Activated naive CD4-positive, alpha-beta T cell treated with Interleukin-2 at 50 U/mL for 16 hours (primary cell): Measurements from ENCODE around the gene ZNF579.

ENCODE experiments used
- DNase-seq: peaks from one replicate; pipeline ENCODE4 v3.0.0-alpha.2; 2020

ZNF579 gene

DNA sequence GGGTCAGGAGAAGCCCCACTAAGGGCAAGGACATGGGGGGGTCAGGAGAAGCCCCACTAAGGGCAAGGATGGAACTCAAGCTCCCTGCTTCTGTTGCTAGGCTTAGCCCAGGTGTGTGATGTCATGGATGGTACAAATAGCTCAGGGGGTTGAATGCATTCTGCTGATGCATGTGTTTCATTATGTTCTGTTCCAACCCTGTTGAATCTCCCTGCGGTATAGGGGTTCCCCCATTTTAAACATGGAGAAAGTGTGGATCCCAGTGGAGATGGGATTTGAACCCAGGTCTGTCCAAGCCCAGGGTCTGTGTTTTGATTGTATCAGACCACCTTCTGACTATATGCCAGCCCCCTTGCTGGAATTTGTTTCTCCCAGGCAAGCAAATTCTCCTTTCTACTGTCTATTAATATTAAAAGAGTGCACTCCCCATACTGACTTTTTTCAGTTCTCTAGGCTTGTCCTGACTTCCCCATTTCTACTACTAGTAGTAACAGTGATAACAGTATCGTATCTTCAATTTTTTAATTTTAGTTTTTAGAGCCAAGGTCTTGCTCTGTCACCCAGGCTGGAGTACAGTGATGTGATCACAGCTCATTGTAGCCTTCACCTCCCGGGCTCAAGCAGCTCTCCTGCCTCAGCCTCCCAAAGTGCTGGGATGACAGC is 31.5 kb upstream of the ZNF579 start:
- no peak for DNase-seq

DNA sequence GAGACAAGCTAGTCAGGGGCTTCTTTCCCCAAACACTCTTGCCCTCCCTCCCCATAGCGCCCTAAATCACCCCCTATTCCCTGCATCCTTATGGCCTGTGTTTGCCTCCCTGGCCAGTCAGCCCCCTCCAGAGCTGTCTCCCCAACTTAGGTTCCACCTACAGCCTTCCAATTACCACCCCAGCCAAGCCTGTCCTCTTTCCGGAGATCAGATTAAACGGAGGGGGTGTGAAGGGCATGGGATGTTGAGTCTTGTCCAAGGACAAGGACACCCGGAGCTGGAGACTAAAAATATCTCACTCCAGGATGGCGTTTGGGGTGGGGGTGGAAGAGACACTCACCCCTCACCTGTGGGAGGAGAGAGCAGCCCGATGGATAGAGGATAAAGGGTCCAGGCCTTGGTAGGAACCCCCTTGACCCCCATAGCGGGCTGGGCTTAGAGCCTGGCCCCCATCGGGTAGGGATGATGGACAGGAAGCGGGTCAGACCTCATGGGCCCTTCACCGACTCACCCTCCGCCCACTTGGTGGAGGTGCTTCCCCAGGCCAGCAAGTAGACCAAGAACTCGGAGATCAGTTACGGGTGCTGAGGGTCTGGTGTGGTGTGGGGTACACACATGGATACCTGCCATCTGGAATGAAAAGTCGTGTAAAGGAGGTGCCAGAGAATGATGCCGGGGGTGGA is 30.8 kb upstream of the ZNF579 start:
- no peak for DNase-seq

DNA sequence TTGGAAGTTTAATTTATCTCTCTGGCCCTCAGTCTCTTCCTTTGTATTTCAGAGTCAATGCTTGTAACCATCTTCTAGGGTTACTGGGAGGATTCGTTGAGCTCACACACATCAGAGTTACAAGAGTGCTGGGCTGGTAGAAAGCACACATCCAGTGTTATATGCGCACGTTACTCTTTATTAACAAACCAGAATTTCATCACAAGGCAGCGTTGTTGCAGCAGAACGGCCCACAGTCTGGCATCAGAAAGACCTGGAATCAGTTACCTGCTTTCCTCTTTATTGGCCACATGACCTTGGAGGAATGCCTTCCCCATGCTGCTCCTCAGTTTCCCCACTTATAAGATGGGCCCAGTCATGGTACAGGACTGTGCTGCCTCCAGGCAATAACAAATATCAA is 28.7 kb upstream of the ZNF579 start:
- DNase-seq: no peak

DNA sequence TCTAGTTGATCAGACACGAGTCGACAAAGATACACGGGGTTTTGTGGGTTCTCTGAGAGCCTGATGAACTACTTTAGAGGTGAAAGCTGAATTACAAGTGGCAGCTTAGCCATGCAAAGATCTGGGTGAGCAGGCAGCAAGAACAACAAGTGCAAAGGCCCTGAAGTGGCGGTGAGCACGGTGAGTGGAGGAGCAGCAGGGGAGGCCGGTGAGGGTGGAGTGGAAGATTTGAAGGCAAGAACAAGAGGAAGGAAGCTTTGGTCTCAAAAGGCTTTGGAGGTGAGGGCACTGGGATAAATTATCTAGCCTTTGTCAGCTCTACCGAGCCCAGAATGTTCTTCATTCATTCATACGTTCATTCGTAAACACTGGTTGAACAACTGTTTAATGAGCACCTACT is 26.2 kb upstream of the ZNF579 start:
- no peak for DNase-seq

DNA sequence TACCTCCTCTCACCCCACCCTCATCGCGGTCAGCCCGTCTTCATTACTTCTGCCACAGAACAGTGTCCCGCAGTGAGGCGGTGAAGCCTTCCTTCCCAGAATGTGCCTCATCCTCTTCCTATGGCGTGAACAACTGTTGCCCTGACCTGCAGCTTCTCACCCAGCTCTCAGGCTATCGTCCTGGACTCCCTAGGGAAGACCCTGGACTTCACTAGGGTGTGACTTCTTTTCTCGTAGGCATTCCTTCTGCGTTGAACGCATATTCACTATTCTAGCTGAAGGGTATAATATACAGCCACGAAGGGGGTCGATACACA is 25.8 kb upstream of the ZNF579 start:
- no peak for DNase-seq

DNA sequence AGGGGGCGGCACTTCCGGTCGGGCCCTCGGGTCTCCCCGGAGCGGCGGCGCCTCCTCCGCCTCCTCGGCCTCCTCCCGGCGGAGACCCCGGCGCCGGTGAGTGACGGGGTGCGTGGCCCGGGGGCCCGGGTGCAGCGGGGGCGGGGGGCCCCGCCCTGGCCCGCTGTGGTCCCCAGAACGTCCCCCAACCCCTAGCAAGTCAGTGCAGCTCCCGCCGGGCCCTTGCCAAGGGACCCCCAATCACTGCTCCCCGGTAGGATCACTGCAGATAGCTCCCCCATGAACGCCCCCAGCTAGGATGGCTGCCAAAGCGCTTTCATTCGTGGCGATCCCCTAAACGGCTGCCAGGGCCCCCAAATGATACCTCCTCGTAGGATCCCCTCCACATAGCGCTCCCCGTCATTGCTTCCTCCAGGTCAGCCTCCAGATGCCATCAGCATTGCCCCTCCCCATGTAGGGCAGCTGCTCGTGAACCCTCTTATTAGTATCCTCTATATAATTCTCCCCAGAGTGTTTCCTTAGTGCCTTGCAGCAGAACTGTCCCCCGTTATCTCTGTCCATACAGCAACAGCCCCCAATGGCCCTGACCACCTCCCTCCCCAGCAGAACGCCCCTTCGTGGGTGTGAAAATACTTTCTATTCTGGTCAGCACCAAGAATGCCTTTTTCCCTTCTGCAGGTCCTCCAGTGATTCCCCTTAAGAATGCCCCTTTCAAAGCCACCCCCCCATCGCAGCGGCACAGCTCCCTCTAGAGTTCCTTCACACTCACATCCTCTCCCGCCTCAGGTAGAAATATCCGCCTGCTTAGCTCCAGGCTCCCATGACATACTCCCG is 25.2 kb upstream of the ZNF579 start, which contains the start of gene ZNF865:
Gene ZNF865 (plus strand): TSS at position 11 of the 834 bp plus-strand sequence. CDS start 7,972 bp downstream, outside the sequence.
- DNase-seq: peak; percentile 72

DNA sequence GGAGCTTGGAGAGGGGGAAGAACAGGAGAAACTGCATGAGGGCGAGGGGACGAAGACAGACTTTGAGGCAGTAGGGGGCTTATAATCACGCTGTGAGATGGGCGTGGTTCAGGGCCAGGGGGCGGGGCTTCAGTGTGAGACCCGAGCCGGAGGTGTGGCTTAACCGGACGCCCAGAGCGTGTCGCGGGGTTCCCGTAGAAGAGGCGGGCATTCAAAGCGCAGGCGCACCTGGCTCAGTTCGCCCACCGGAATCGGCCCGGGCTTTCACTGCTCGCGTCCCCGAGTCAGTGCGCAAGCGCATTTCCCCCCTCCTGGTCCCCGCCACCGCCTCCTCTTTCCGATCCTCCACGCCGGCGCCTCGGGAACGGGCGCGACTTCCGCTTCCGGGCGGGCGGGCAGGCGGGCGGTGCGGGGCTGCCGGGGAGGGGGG is 24.6 kb upstream of the ZNF579 start:
- peak; percentile 99 for DNase-seq

DNA sequence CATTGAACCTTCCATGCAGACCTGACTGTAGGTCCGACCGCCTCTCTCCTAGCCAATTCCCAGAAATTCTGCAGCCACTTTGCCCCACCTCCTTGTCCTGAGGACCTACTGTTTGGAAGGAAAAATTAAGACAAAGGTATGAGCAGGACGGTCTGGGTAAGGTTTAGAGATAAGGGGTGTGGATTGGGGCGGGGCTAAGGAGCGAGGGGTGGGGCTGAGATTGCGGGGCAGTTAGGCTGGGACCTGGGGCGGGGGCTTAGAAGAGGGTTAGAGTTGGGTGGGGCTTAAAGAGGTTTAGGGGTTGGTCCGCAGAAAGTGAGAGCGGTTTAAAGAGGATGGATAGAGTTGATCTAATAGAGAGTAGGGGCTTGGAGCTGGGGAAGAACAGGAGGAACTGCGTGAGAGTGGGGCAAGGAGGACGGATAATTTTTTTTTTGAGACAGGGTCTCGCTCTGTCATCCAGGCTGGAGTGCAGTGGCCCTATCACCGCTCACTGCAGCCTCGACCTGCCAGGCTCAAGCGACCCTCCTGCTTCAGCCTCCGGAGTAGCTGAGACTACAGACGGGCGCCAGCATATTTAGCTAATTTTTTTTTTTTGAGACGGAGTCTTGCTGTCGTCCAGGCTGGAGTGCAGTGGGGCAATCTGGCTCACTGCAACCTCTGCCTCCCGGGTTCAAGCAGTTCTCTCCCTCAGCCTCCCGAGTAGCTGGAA is 23.1 kb upstream of the ZNF579 start:
- no peak for DNase-seq

DNA sequence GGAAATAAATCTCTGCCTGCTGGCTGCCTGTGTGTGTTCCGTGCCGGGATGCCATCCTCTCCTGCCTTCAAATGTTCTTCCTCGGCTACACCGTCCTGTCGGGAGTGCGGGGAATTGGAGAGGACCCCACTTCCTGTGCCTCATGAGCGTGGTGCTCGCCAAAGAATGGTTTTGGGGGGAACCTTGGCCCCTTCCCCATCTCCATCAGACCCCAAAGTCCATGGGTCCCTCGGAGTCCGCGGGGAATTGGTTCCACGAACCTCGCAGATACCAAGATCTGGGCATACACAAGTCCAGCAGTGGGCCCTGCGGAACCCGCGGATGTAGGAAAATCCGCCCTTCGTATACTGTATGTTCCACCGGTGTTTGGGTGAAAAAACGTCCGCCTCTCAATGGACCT is 22.5 kb upstream of the ZNF579 start:
- no peak for DNase-seq

DNA sequence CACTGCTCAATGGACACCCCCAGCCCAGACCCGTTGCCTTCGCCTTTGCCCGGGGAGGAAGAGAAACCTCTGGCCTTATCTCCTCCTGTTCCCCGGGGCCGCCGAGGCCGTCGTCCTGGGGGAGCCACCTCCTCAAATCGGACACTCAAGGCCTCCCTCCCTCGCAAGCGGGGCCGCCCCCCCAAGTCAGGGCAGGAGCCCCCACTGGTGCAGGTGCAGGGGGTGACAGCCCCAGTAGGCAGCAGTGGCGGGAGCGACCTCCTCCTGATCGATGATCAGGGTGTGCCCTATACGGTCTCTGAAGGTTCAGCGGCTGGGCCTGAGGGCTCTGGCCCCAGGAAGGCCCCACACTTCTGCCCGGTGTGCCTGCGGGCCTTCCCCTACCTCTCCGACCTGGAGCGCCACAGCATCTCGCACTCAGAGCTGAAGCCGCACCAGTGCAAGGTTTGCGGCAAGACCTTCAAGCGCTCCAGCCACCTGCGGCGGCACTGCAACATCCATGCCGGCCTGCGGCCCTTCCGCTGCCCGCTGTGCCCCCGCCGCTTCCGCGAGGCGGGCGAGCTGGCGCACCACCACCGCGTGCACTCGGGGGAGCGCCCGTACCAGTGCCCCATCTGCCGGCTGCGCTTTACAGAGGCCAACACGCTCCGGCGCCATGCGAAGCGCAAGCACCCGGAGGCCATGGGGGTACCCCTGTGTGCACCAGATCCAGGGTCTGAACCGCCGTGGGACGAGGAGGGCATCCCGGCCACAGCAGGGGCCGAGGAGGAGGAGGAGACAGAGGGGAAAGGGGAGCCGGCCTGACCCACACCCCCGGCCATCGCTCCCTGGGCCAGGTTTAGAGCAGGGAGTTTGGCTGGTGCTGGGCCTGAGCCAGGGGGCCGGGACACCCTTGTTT is 21.7 kb upstream of the ZNF579 start:
- no peak for DNase-seq

DNA sequence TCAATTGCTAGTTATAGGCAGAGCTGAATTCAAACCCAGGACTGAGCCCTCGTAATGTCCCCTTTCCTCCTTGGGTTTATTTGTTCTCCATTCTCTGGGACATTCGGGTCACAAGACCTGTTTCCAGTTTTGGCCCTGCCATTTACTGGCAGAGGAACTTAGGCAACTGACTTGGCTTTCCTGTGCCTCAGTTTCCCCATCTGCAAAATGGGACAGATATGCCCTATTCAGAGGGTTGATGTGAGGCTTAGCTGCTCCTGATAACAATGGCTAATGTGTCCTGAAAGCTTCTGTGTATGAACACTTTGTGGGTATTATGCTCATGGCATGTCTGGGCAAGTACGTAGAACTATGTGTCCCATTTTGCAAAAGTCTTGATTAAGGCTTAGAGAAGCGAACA is 20.4 kb upstream of the ZNF579 start:
- DNase-seq: no peak

DNA sequence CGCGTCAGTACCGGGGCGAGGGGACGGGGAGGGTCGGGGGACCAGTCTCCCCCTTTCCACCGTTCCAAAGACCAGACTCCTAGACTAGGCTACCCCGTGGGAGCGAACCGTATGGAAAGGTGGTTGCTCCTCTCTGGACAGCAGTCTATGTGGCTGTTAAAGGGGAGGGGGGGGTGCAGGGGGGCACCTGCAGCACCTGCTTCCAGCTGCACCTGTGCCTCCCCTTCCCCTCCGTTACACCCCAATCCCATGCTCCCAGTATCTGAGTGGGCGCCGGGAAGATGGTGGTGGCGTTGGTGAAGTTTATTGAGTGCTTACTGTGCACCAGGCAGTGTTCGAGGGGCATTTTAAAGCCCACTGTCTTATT is 20.0 kb upstream of the ZNF579 start:
- no peak for DNase-seq

DNA sequence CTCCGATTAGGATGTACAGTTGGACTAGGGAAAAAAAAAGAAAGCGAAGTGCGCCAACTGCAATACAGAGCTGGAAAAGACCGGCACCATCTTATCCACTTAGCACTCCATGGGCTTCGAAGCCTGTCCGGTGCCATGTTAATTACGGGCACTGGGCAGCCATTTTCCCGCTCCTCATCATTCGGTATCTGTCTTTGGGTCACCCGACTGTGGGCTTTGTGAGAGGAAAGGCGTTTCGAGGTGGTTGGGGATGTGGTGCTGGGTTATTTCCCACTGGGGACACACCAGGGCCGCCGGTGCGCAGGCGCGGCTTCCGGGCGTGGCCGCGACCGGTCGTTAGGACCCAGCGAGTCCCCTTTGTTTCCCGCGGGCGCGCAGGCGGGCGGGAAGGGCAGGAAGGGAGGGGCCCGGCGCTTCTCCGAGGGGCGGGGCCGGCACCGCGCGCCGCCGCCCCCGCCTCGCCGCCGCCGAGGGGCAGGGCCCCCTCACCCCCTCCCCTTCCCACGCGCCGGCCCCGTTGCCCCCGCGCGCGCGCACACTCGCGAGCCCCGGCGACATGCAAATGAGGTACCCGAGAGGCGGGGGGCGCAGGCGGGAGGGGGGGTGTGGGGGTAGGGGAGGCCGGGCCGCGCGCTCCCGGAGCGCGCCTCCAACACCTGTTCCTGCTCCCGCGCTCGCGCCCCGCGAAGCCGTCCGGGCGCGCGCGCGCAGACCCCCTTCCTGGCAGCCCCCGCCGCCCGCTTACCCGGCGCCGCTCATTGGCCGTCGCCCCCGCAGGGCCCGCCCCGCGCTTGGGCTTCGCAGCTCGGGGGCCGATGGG is 19.4 kb upstream of the ZNF579 start, which contains the start of gene ZNF524:
Gene ZNF524 (plus strand): TSS at position 447 of the 820 bp plus-strand sequence. CDS start 1,825 bp downstream, outside the sequence.
- peak; percentile 85 for DNase-seq

DNA sequence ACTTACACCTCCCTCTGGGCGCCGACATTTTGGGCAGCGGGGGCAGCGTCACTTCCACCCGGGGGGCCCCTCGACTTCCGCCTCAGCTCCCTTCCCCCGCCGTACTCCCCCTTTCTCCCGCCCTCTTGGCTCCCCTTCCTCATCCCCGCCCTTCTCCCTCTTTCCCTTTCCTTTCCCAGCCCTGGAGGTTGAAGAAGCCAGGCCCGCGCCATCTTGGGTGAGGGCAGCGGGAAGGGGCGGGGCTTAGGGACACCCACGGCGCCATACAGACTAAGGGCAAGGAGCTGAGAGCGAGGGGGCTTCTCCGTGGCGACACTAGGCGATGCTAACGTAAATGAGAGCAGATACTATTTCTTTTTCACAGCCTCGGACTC is 18.8 kb upstream of the ZNF579 start, which contains the start of gene FIZ1:
Gene FIZ1 (minus strand): TSS at position 50 of the 374 bp plus-strand sequence. CDS start 1,652 bp downstream, outside the sequence.
- DNase-seq: peak; percentile 97

DNA sequence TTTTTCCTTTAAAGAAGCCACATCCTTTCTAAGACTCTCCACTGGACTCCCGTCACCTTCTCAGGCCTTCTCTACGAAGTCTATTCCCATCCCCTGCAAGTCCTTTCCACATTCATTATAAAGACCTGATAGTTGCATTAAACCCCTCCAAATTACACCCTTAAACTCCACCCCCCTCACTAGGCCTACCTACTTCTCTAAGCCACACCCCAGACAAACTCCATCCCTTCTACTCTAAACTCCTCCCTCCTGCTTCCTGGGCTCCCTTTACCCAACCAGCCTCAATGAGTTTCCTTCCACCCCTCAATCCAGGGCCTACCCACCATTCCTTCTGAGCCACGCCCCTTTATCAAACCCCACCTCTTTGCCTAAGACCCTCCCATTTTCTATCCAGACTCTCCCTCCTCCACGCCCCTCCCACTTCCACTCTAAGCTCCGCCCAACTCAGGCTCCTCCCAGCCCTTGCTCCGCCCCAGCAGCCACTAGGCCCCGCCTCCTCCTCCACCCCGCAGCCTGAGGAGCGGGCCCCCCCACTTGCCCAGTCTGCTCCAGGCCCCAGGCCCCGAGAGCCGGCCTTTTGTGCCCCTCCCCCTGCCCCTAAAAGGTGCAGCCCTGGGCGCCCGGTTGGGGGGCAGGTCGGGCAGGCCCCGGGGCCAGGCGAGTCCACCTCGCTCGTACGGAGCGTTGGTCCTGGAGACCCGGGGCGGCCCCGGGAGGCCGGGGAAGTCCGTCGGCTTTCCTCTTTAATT is 18.2 kb upstream of the ZNF579 start:
- DNase-seq: peak; percentile 90

DNA sequence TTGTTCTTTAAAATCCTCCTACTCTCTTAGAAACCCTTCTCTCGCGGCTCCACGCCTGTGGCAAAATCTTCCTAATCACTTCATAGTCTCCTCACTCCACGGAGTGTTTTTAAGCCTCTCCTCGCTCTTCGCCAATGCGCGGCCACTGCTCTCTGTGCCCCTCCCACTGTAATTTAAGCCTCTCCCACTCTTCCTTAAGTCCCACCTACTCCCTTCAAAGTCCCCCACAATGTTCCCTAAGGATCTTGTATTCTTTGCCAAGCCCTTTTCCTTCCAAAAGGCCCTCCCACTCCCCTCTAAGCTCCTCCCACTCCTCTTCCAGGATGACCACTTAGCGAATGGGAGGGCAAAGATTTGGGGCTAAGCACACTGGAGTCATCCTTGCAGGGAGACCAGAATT is 17.4 kb upstream of the ZNF579 start:
- no peak for DNase-seq

DNA sequence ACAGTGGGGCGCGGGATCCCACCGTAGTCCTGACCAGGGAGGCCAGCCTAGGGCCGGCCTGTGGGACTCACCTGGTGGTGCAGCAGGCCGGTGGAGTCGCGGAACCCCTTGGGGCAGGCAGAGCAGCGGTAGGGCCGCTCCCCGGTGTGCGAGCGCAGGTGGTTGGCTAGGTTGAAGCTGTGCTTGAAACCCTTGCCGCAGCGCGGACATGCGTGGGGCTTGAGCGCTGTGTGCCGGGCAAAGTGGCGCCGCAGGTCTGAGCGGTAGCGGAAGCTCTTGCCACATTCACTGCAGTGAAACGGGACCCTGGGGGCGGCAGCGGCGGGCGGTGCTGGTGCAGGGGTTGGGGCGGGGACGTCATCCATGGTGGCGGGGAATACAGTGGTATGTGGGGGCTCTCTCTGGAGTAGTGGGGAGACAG is 16.9 kb upstream of the ZNF579 start:
- no peak for DNase-seq

DNA sequence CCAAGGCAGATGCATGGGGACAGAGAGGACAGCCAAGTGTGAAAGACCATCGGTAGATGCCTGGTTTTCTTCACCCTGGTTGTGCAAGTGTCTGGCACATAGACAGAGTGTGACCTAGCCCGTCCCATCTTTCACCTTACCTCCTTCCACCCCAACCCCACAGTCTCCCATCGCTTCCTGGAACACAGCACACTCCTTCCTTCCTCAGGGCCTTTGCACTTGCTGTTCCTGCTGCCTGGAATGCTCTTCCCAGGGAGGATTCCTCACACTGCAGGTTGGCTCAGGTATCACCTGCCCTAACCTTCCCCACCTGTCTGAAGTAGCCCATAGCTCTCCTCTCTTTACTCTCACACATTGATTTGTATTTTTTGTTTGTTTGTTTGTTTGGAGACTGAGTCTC is 15.7 kb upstream of the ZNF579 start:
- DNase-seq: no peak

DNA sequence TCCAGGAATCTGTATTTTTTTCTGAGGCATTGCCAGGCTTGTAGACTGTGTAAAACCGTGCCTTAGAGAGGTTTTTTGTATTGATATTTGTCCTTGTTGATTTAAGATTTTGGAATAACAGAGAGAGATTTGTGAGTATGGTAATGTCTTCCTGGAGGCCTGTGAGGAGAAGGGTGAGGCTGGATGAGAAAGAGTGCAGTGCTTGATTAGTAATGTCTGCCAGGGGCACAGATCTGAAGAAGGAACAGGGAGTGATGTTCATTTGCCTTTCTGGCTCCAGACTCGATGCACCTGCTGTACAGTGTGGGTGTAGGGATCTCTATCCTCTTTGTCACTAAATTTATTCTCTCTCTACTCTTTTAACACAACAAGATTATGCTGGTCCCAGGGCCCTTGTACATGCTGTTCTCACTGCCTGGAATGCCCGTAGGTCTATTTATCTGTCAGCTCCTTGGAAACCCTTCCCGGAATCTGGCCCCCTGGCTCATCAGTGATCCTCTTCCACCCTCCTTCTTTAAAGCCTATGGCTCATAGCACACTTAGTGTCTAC is 14.4 kb upstream of the ZNF579 start:
- no peak for DNase-seq
